GM18526 (cell line): ENCODE data around the gene EDIL3.

Source experiments
- POLR2A ChIP-seq: IDR thresholded peaks from 3 replicates; pipeline ENCODE4 v1.6.1; 2011; ENCODE audit not compliant: insufficient read length; ENCODE audit errors: extremely low read depth

EDIL3 gene

GRCh38 chr5:83917261-83917908 lies 467.3 kb downstream of the EDIL3 start:
- TF ChIP-seq POLR2A, result no peak

DNA sequence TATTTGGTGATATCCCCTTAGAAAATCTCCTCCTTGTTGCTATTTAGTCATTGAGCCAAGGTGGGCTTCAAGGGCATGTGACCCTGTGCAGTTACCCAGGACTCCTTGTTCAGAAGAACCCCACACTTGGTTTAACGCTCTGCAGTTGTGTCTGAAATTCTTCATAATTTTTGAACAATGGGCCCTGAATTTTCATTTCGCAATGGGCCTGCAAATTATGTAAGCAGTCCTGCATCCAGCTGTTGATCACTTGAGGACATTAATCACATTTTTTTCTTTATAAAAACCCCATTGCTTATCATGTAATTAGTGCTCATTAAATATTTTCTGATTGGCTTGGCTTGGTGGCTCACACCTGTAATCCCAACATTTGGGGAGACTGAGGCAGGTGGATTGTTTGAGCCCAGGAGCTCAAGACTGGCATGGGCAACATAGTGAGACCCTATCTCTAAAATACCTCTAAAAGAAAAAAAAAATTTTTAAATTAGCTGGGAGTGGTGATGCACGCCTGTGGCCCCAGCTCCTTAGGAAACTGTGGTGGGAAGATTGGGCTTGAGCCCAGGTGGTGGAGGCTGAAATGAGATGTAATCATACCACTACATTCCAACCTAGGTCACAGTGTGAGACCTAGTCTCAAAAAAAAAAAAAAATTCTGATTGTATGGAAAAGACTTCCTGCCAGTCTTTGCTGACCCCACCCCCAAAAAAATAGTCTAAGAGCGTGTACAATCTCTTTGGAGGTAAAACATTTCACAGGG lies 469.8 kb downstream of the EDIL3 start:
- no peak for TF ChIP-seq POLR2A

GRCh38 chr5:83914199-83914598 lies 470.5 kb downstream of the EDIL3 start:
- no peak for TF ChIP-seq POLR2A

DNA sequence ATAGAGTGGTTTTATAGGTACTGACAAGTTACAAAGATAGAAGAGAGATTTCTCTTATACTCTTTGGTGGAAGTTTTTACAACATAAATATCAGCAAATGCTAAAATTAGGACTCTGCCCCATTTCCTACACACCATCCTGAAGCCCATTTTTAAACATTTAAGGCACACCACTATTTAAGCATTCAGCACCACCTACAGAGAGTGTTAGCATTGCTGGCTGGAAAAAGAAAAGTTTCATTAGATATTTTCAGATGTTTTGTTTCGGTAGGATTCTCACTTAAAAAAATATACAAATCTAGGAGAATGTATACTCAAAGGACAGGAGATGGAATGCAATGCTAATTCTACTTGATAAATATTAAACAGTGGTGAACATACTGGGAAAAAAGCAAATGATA lies 471.1 kb downstream of the EDIL3 start:
- TF ChIP-seq POLR2A, result no peak

DNA sequence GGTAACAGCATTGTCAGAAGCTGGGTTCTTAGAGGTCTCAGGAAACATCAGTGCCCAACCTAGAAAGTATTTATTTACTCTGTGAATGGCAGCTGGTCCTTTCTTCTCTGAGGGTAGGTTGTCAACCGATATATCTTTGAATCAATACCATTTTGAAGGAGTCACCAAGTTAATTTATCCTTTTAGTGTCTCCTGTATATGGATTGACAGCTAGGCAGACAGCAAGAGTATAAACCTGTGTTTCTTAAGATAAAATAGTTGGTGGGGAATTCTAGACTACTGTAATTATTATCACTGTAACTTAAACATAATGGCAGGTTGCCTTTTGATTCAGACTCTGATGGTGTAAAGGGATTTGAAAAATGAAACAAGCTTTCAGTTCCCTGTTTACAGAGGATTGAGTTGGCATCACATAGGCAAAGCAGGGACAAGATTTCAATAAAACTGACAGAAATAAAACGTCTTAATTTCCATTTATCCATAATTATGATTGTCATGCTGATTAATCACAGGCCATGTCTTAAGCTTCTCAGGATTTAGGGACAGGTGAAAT lies 473.2 kb downstream of the EDIL3 start:
- TF ChIP-seq POLR2A, result no peak

DNA sequence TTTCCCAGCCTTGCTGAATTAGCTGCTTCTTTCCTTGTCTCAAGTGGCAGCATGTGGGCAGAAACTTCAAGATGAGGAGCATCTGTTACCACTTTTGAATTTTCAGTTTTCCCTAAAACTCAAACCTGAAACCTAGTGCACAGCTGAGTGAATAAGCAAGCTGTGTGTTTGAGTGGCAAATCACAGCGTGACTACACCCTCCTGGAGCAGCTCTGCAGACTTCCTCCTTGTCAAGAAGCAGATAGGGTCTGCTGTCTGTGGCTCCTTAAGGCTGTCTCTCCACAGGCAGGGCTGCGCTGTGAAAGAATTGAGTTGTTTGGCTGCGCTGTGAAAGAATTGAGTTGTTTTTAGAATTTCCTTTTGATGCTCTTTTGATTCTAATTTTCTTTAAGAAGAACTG lies 484.4 kb downstream of the EDIL3 start:
- TF ChIP-seq POLR2A, result no peak

DNA sequence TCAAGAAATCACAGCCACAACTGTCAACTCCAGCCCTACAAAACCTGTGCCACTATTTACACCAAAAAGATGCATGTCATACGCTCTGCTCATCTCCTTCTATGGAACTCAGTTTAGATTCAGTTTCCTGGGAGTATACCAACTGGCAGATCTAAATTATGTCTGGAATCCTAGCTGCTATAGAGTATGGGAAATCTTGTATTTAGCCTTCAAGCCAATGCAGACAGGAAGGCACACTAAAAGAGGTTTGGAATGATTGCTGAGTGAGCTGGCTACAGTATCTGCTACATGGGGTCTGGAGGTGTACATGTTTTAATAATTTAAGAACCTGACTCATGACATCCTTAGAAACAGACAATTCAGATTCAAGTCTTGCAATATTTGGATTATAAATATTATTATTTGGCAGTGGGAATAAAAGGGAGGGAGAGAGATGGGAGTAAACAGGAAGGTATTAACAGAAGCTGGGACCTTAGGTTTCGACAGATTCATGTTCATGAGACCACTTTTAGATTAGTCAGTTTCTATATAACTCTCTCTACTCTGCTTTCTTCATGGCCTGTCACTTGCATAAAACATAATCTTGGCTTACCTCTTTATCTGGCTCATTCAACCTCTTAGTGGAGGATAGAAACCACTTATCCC lies 485.2 kb downstream of the EDIL3 start:
- TF ChIP-seq POLR2A, result no peak

DNA sequence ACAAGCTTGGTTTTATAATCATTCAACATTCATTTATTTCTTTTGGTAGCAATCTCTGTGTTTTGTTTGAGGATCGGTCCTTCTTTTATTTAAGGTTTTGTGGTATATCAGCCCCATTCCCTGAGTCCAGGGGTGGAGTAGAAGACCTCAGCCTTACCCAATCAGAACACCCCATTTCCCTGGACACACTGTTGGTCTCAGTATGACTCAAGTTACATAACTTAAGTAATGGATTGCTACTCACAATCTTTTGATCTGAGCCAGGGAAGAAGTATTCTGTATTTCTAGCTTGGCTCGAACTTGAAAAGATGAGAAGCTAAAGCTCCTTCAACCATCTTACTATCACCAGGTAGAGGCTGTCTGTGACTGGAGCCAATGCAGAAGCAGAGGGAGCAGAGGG lies 488.8 kb downstream of the EDIL3 start:
- no peak for TF ChIP-seq POLR2A

- no peak for TF ChIP-seq POLR2A
These were observed 493.4 kb downstream of the EDIL3 start for GRCh38 chr5:83891261-83891660.
